PC-9 (cell line): ENCODE data around the gene SMAD6. TPM values are rescaled to one million over a fixed set of nuclear protein-coding genes. Genes with fewer than 3 reads are reported as not detected.

Experiments
- BruUV-seq: library from RNA; stranded (reverse); fragments of 400-500 nt; replicated peaks from 2 replicates; lab custom pipeline; 2021; lab: Mats Ljungman, UMichigan
- CTCF ChIA-PET: fragments of 300-600 bp; sonication (Branson Sonifier 250); formaldehyde crosslinking; loops from one replicate; lab custom pipeline; 2022; ENCODE audit warnings: antibody characterized with exemption; lab: Charles Lee
- POLR2A ChIA-PET: fragments of 300-600 bp; sonication (Branson Sonifier 250); formaldehyde crosslinking; loops from one replicate; lab custom pipeline; 2022; ENCODE audit warnings: antibody characterized with exemption; ENCODE audit not compliant: unreplicated experiment; lab: Charles Lee
- DNase-seq, 2 experiments: peaks; one replicate each; pipeline versions ENCODE4 v3.0.0 to v3.0.0-alpha.2; 2015 to 2022; ENCODE audit warnings: mixed read lengths in 1 of 2
- H2AFZ ChIP-seq: fragments of 200-600 bp; sonication (generic); 2 replicates; pipeline ENCODE4 v1.8.1; 2017; ENCODE audit warnings: antibody characterized with exemption
- H3F3A ChIP-seq: fragments of 200-600 bp; sonication (generic); 2 replicates; pipeline ENCODE4 v1.8.1; 2017; ENCODE audit warnings: antibody characterized with exemption, mild to moderate bottlenecking, low read depth; ENCODE audit not compliant: insufficient read depth
- H3K27ac ChIP-seq: fragments of 200-600 bp; sonication (generic); 2 replicates; pipeline ENCODE4 v1.6.1; 2016; ENCODE audit warnings: mixed run types
- H3K27me3 ChIP-seq: fragments of 200-600 bp; sonication (generic); 2 replicates; pipeline ENCODE4 v1.6.1; 2016; ENCODE audit warnings: low read depth, mixed run types; ENCODE audit not compliant: insufficient read depth
- H3K36me3 ChIP-seq: fragments of 200-600 bp; sonication (generic); 2 replicates; pipeline ENCODE4 v1.6.1; 2016; ENCODE audit warnings: low read depth, mixed run types
- H3K4me1 ChIP-seq: fragments of 200-600 bp; sonication (generic); replicated peaks from 2 replicates; pipeline ENCODE4 v1.6.1; 2016; ENCODE audit warnings: mixed run types; ENCODE audit not compliant: insufficient read depth
- H3K4me2 ChIP-seq: fragments of 200-600 bp; sonication (generic); 2 replicates; pipeline ENCODE4 v1.6.1; 2017; ENCODE audit warnings: mixed run types
- H3K4me3 ChIP-seq: fragments of 200-600 bp; sonication (generic); 2 replicates; pipeline ENCODE4 v1.6.1; 2016; ENCODE audit warnings: mixed run types
- H3K79me2 ChIP-seq: fragments of 200-600 bp; sonication (generic); 2 replicates; pipeline ENCODE4 v1.6.1; 2017; ENCODE audit warnings: low read depth, mixed run types
- H3K9me2 ChIP-seq: fragments of 200-600 bp; sonication (generic); 2 replicates; pipeline ENCODE4 v1.8.1; 2017; ENCODE audit warnings: mild to moderate bottlenecking; ENCODE audit not compliant: insufficient read depth
- H3K9me3 ChIP-seq: fragments of 200-600 bp; sonication (generic); 2 replicates; pipeline ENCODE4 v1.8.1; 2016; ENCODE audit warnings: low read depth; ENCODE audit not compliant: insufficient read depth
- H4K20me1 ChIP-seq: fragments of 200-600 bp; sonication (generic); 2 replicates; pipeline ENCODE4 v1.8.1; 2017; ENCODE audit not compliant: insufficient read depth
- CTCF ChIP-seq: fragments of 200-600 bp; sonication (generic); conservative IDR thresholded peaks from 2 replicates; pipeline ENCODE4 v1.6.1; 2017; ENCODE audit warnings: mixed run types, antibody characterized with exemption, mild to moderate bottlenecking, moderate library complexity
- EZH2 ChIP-seq: fragments of 200-600 bp; sonication (generic); IDR thresholded peaks from 2 replicates; pipeline ENCODE4 v1.8.0; 2017; ENCODE audit warnings: antibody characterized with exemption, low read depth
- intact Hi-C: fragments of 100-400 bp; cut with micrococcal nuclease; formaldehyde crosslinking; loops from one replicate; pipeline ENCODE4 v1.10.0; 2022; ENCODE audit not compliant: unreplicated experiment
- total RNA-seq: library from RNA; stranded (reverse); gene quantifications from 2 replicates; pipeline ENCODE4 v1.2.3, GENCODE V29; 2021

Gene SMAD6
- total RNA-seq, 1 experiment from 2014 or later: 7.1 TPM

- Histone ChIP-seq H3K4me3 (no peak overlapping the region), H3K4me1 (no peaks in the 10 kb centered on the region), H3K9me3 (no peaks in the 10 kb centered on the region), H3K4me2 (no peak overlapping the region), H3K9me2 (no peaks in the 10 kb centered on the region), H3F3A (no peaks in the 10 kb centered on the region), H3K36me3 (no peaks in the 10 kb centered on the region), H3K27me3 (no peaks in the 10 kb centered on the region), H3K27ac (no peak overlapping the region), H4K20me1 (no peaks in the 10 kb centered on the region), H2AFZ (no peak overlapping the region), H3K79me2 (no peaks in the 10 kb centered on the region)
- POLR2A ChIA-PET: no interaction called here
- intact Hi-C loops: no loop called here
- TF ChIP-seq CTCF: no peak
- DNase-seq: no peak
- CTCF ChIA-PET: no interaction called here
- BruUV-seq: no TSS peak
Measured at GRCh38 chr15:66680502-66680901, 21.5 kb upstream of the SMAD6 start.

GRCh38 chr15:66681395-66681794, 20.6 kb upstream of the SMAD6 start:
- intact Hi-C loops: no loop called here
- no peaks in the 10 kb centered on the region for H3K4me1 ChIP-seq
- no peaks in the 10 kb centered on the region for H3K9me3 ChIP-seq
- POLR2A ChIA-PET: no interaction called here
- no peak overlapping the region for H3K27ac ChIP-seq
- no peak for TF ChIP-seq CTCF
- no peak for TF ChIP-seq EZH2
- H2AFZ ChIP-seq: no peak overlapping the region
- no peaks in the 10 kb centered on the region for H3K9me2 ChIP-seq
- no peaks in the 10 kb centered on the region for H4K20me1 ChIP-seq
- no peak overlapping the region for H3K4me3 ChIP-seq
- no peaks in the 10 kb centered on the region for H3F3A ChIP-seq
- DNase-seq: no peak
- H3K4me2 ChIP-seq: no peak overlapping the region
- CTCF ChIA-PET: no interaction called here
- no peaks in the 10 kb centered on the region for H3K27me3 ChIP-seq
- BruUV-seq: no TSS peak
- H3K79me2 ChIP-seq: no peaks in the 10 kb centered on the region
- H3K36me3 ChIP-seq: no peaks in the 10 kb centered on the region

GRCh38 chr15:66682246-66682645, 19.8 kb upstream of the SMAD6 start:
- Histone ChIP-seq H3K27me3 (no peaks in the 10 kb centered on the region), H3K9me3 (no peaks in the 10 kb centered on the region), H3K9me2 (no peaks in the 10 kb centered on the region), H2AFZ (no peak overlapping the region), H3K79me2 (no peaks in the 10 kb centered on the region), H3F3A (no peaks in the 10 kb centered on the region), H3K4me1 (no peaks in the 10 kb centered on the region), H4K20me1 (no peaks in the 10 kb centered on the region), H3K4me3 (no peak overlapping the region), H3K27ac (no peak overlapping the region), H3K36me3 (no peaks in the 10 kb centered on the region), H3K4me2 (no peak overlapping the region)
- ChIA-PET CTCF (no interaction called here), POLR2A (no interaction called here)
- no TSS peak for BruUV-seq
- DNase-seq: no peak
- intact Hi-C loops: no loop called here
- TF ChIP-seq CTCF (no peak), EZH2 (no peak)
